HG03342 (cell line): ENCODE measurements around the gene NTPCR.
"Not testable (repeated sequence)": the region's sequence is repeated elsewhere in the genome, so short reads cannot be mapped to it uniquely, and the experiment has no call there.

ENCODE experiments used
- ATAC-seq: cut with Tn5 transposase; IDR thresholded peaks from one replicate; pipeline ENCODE4 v1.9.1; 2021; ENCODE audit warnings: mild to moderate bottlenecking, moderate library complexity; ENCODE audit not compliant: unreplicated experiment

Gene NTPCR, protein sequence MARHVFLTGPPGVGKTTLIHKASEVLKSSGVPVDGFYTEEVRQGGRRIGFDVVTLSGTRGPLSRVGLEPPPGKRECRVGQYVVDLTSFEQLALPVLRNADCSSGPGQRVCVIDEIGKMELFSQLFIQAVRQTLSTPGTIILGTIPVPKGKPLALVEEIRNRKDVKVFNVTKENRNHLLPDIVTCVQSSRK

DNA sequence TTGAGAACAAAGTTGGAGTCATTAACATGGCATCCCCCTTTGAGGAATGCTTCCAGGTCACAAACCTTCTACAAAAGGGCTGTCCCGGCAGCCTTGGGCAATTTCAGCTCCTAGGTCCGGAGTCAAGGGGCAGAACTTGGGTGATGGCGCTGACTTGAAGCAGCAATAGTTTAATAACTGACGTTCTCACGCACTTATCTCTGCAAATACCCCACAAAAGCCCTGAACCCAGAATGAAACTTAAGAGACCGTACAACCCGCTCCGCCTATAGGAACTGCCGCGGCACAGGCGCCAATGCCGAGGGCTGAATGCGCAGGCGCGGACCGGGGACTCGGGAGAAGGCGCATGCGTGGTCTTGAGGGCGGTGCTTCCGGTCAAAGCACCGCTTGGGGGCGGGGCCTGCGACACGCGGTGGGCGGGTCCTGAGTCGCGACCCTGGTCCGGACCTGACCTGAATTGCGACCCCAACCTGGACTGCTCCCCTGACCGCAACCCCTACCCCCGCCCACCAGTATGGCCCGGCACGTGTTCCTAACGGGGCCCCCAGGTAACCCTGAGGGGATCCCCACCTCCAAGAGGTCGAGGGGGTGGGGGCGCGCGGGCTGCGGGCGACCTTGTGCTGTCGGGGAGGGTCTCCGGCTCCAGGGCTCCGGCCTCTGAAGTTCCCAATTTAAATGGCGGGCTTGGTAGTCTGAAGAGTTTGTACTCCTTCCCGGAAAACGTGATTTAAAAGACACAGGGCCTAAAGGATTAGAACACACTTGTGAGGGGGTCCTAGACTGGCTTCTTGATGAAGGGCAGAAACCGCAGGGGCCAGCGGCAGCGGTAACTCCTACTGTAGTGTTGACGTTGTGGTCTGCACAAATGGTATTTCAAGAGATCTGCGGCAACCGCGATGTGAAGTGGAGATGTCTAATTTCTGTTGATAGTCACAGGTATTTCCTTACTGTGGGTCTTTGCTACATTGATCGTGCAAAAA is at the start of gene NTPCR:
Gene NTPCR, plus strand, starts transcription at position 415 of the 980 bp plus-strand sequence. Its CDS starts 100 bp downstream, at position 515.
- ATAC-seq = peak; percentile 83

DNA sequence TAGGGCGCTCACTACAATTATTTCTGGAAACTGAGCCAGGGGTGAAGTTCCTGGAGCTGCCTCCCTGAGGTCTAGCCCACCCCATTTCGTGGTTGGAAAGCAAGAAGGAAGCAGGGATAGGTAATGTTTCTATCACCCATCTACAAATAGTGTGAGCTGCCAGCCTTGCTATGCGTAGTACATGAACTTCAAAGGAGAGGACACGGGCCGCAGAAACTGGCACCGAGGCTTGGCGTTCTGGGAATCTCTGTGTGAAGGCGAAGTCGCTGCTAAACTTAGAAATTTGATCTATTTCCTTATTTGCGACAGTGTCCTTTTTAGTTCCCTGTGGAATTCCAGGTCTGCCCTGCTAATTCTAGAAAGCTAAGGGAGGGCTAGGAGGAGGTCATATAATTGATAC is 49.6 kb upstream of the NTPCR start:
- ATAC-seq = no peak

DNA sequence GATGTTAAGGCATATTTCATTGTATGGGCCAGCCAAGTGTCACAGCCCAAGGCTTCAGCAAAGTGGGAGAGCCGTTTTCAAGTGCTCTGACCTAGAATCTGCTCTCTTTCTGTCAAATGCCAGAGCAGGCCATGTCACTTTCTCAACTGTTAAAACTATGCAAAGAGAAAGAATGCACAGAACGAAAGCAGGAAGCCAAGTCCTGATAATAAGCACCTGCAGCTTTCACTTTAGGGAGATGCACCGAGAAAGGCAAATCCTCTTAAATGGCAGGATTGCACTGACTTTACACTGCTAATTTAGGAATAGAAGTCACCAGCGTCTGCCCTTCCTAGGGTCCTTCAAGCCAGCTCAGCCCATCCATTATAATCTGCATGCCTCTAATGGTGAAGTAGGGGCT is 49.2 kb upstream of the NTPCR start:
- no peak for ATAC-seq

DNA sequence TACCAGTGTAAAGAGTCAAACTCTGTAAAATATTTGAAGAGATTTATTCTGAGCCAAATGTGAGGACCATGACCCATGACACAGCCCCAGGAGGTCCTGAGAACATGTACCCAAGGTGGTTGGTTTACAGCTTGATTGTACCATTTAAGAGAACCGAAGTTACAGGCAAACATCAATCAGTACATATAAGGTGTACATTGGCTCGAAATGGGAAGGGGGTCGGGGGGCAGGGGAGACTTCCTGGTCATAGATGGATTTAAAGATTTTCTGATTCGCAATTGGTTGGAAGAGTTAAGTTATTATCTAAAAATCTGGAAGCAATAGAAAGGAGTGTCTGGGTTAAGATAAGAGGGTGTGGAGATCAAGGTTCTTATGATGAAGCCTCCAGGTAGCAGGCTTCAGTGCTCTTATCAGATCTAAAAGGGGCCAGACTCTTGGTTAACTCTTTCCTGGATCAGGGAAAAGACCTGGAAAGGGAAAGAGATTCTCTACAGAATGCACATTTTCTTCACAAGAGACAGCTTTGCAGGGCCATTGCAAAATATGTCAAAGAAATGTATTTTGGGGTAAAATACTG is 47.5 kb upstream of the NTPCR start:
- ATAC-seq = no peak

DNA sequence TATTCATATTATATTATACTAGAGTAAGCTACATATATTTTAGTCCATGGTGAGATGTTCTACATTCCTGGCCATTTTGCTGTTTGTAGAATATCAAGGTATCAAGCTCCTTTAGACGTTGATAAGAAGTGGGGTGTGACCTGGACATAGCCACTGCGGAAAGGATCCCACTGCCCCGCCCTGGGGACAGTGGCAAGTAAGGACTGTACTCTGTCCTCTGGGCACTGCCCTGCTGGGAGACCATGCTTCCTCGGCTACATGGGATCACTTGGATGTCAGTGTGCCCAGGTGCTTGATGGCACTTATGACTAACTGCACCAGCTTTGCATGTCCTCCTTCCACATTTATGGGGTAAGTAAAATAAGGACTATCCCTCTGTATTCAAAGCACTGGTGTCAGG is 46.3 kb upstream of the NTPCR start:
- no peak for ATAC-seq

DNA sequence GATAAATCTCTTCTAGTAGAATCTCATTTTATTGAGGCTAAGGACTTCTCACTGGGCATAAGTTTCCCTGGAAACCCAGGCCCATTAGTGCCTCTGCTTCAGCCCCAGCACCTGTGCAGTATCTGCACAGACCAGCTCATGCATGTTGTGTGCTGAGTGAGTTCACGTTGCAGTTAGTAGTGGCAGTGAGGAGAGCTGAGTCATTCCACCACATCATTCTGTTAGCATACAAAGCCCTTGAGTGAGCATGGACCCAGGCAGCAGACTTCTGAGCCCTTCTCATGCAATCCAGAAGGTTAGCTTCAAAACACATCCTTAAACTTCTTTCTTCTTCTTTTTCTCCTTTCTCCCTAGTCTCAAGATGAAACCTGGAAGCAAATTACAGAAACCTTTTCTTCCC is 45.8 kb upstream of the NTPCR start:
- peak; percentile 63 for ATAC-seq

DNA sequence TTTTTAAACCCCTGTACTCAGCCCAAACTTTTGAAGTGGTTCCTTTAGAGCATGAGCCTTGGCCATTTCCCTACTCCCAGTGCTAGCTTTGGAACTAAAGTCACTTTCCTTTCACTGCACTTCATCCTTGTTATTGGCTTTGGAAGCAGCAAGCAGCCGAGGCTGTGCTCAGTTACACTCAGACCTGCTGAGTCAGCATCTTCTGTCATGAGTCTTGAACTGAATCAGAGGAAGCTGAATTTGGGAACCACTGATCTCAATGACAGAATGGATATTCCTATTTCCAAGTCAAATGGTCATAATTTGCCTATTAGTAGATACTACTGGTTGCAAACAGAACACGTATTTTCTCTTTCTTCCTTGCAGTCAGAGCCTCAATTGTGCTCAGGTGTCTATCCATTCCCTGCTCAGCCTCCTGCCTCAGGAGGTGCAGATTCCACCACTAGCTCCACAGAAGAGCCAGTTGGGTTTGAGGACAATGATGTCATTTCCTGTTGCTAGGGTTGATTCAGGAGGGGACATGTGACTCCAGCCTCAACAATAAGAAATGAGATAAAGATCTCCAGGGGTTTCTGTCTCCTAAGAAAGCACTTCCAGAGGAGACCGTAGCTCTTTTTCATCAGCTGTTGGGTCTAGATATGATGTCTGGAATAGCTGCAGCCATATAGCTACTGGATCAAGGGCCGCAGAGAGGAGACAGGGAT is 44.9 kb upstream of the NTPCR start:
- ATAC-seq = no peak

DNA sequence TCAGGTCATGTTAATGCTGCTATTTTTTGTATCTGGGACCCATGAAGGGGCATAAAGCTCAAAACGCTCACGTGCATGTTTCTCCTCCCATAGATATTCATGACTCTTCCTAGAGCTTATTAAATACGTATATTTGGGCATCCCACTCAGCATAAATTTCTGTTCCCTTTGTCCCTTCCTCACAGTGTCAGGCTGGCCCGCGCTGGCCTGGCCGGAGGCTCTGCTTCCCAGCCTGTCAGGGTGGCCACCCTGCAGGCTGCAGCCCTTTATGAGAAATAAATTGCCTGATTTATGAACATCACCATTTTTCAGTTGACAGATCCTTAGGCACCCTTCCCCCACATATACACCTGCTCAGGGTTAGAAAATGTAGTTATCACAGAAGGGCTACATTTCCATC is 44.0 kb upstream of the NTPCR start:
- ATAC-seq = no peak

DNA sequence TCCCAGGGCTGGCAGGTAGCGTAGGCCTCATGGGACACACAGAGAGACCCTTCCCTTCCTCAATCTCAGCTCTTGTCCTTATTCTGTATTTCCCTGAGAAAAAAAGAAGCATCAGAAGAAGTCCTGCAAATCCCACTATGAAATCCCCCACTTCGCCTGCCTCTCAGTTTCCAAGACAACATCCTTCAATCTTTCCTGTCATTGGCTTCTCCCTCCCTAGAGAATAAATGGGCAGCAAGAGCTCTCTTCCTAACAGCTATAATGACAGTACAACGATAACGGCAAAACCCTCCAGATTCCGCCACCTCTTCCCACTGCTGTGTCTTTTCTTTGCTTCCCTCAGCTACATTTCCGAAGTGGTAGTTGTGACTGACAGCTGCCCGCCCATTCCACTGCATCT is 41.6 kb upstream of the NTPCR start:
- no peak for ATAC-seq

DNA sequence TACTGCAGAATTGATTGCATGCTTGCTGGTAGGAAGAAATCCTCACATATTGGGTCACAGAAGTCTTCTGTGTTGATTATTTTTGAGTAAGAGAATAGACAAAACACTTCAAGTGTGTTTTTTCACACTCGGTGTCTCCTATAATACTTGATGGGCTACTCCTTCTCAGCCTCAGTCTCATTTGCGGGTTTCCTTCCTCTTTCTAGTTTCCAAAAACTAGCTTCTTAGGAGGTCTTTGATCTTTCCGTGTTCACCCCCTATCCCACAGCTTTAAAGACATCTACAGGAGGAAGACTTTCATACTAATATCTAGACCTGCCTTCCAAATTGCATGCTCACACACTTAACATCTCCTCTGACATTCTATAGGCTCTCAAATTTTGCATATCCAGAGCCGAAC is 40.7 kb upstream of the NTPCR start:
- ATAC-seq = no peak

DNA sequence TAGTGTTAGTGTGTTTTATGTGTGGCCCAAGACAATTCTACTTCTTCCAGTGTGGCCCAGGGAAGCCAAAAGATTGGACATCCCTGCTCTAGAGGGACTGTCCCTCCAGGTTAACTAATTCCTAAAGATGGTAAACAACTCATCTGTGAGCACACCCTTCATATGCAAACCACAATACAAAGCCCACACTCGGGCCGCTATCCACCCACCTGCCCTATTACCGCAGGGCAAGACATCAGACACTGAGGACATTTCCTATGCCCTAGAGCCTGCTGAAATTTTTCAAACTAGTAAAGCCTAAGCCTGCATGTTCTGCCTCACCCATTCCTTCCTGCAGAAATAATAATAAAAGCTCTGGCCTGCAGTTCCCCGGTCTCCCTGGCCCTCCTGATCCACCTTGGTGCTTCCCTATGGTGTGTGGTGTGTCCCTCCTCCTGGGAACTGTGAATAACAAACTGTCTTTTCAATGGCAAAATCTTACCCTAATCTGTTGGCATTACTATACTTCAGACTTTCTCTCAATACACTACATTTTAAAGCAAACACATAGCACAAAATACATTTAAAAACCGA is 39.3 kb upstream of the NTPCR start:
- no peak for ATAC-seq

DNA sequence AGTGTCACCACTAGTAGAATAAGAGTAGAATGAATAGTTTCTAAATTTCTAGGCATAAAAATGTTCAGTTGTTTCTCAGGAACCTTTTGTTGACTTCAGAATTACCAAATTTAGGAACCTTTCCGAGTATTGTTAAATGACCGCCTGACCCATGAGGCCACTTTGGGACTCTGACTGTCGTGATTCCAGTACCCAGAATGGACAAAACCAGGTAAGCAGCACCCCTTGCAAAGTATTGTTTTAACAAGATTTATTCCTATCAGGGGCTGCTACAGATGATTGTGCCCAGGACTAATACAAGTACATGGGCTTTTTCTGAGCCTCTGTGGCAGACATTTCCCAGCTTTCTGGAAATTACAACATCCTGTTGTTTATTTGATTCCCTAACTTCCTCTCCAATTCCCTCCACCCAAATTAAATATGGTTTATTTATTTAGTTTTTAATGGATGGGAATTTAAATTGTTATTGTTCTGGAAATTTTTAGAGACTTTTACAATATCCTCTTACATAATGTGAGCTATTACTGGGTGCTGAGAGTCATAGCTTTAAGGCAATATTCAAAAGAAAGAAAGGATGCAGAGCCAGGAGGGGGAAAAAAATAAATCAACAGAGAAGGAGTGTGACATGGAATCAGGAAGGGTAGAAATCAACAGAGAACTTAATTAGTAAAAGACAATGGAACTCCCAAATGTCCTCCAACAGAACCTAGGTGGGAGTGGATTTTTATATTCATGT is 37.4 kb upstream of the NTPCR start:
- ATAC-seq = no peak

DNA sequence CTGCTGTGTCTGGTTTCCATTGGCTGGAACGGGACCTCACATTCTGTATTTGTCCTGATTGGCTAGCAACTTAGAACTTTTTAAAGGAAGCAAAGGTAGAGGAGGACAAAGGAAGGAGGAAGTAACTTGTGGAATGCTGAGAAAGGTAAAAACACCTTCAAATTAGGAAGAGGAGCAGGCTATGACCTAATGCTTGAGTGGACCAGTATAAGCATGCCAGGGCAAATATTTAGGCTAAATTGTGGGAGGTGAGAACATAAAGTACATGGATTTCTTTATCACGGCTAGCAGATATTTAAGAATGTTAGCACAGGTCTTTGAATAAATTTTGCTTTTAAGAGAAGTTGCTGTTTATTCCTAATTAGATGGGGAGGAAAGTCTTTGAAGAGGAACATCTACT is 36.1 kb upstream of the NTPCR start:
- not testable (repeated sequence) for ATAC-seq

DNA sequence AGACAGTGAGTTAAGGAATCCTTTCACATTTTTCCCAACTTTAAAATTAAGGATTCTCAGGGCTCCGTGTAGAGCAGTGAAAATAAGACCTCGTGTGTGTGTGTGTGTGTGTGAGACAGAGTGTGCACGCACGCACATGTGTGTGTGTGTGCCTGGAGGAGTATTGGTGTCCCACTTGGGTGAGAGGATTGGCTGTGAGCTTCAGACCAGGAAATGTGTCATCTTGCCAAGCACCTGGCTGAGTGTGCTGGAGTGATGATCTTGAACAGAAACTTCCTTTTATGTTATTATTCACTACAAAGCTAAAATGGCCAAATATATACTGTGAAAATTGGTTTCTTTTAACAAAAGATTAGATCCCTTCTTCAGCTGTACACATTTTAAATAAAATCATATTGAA is 35.2 kb upstream of the NTPCR start:
- ATAC-seq = no peak

DNA sequence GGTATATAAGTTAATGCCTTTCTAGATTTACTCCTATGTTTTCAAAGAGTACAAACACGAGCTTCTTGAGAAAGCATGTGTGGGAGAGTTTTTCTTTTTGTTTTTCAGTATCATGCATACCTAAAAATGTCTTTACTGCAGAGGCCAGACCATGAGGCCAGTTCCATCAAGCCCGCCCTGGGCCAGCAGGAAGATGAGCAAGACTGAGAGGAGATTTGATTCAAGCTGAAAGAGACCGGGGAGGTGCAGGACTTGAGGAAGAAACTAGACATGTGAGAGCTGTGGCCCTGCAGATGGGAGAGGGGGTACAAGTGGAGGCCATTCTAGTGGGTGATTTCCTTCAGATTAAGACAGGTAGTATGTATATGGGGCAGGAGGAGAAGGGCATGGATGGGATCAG is 33.4 kb upstream of the NTPCR start:
- no peak for ATAC-seq

DNA sequence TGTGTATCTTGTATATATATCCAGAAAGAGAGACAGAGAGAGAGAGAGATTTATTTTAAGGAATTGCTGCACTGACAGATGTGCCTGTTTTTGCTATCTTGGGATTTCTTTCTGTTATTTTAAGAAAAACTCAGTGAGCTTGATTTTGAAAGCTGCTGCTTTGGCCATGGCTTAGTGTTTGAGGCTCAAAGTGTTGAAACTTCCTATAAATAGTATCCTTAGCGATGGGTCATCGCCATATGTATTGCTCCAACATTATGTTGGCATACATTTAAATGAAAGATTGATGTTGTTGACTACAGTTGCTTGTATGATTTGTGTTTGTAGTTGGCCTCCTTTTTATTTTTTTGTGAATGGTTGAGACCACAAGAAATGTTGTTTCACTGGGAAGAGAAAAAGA is 29.0 kb upstream of the NTPCR start:
- no peak for ATAC-seq

DNA sequence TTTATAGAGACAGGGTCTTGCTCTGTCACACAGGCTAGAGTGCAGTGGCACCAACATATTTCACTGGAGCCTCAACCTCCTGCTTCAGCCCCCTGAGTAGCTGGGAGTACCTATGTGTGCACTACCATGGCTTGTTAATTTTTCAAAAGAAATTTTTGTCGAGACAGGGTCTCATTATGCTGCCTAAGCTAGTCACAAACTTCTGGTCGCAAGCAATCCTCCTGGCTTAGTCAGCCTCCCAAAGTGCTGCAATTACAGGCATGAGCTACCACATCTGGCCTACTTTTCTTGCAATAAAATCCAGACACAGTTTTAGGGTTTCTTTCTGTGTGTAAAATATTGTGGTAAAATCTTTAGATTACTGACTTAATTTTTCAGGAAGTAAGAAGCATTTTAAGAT is 27.9 kb upstream of the NTPCR start:
- ATAC-seq = no peak

DNA sequence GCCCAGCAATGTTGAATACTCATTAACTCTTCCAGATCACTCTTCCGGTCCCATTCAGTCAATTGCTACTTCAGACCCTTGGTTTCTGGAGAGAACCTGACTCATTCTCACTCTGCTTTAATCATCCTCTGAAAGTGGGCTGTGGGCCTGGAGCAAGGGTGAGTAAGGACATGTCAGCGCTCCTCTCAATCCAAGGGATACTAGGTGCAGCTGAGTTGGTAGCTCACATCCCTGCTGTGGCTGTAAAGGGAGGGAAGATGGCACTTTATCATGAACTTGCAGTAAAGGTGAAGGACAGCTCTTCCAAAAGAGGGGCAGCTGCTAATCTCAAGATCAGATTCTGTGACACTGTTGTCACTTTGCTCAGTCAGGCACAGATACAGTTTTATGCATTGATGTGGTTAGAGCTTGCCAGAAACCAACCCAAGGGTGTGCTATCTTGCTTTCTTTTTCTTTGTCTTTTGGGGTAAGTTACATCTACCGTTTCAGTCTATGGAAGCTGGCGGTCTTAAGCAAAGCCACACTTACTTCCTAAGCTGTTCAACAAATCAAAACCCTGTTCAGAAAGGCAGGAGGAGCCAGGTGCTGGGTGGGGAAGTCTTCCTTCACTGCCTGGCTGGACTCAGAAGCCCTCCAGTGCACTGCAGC is 26.5 kb upstream of the NTPCR start:
- peak; percentile 92 for ATAC-seq

DNA sequence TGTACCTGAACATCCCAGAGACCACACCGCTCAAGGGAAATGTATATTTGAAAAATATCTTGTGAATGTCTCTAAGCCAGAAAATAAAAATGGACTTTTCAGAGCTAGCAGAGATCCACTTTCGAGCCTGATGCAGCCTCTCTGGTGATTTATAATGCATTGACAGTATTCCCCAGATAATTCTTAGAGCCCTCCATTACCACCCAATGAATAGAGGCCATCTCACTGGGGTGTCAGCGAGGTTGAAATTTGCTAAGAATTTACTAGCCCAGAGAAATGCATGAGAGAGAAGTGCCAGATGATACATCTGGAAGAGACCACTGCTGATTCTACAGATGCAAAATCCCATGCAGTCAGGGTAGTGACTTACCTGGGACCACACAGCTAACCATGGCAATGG is 25.5 kb upstream of the NTPCR start:
- no peak for ATAC-seq
